WERI-Rb-1 (cell line): Measurements from ENCODE around the gene GP1BB.

Experiments
- DNase-seq: peaks from one replicate; pipeline ENCODE4 v3.0.0-alpha.2; 2020
- H3K27ac ChIP-seq: fragments of 250-450 bp; sonication (Bioruptor Pico); 2 replicates; pipeline ENCODE4 v1.5.1; 2020; ENCODE audit warnings: mild to moderate bottlenecking, moderate library complexity
- H3K27me3 ChIP-seq: fragments of 250-450 bp; sonication (Bioruptor Pico); 2 replicates; pipeline ENCODE4 v1.5.1; 2021; ENCODE audit warnings: mild to moderate bottlenecking, low read depth, moderate library complexity; ENCODE audit not compliant: insufficient read depth, severe bottlenecking
- H3K36me3 ChIP-seq: fragments of 250-450 bp; sonication (Bioruptor Pico); 2 replicates; pipeline ENCODE4 v1.5.1; 2020; ENCODE audit warnings: mild to moderate bottlenecking, moderate library complexity
- H3K4me3 ChIP-seq: 2 replicates; pipeline ENCODE4 v1.5.1; 2011; ENCODE audit warnings: low read depth, mild to moderate bottlenecking, control low read depth, low read length
- H3K9me3 ChIP-seq: fragments of 250-450 bp; sonication (Bioruptor Pico); 2 replicates; pipeline ENCODE4 v1.5.1; 2021; ENCODE audit warnings: mild to moderate bottlenecking, moderate library complexity; ENCODE audit not compliant: severe bottlenecking
- CTCF ChIP-seq: IDR thresholded peaks from 2 replicates; pipeline ENCODE4 v1.5.1; 2011; ENCODE audit warnings: low read depth, mild to moderate bottlenecking, control low read depth, inconsistent platforms, low read length

Gene GP1BB

GRCh38 chr22:19772673-19773469 is 49.5 kb downstream of the GP1BB start:
- H3K27ac ChIP-seq, result no peak overlapping the region

GRCh38 chr22:19773470-19774040 is 50.2 kb downstream of the GP1BB start:
- Histone ChIP-seq H3K27ac (no peak overlapping the region), H3K27me3 (no peaks in the 10 kb centered on the region), H3K4me3 (no peak overlapping the region), H3K9me3 (no peaks in the 10 kb centered on the region), H3K36me3 (peaks cover 5% of the 10 kb centered on the region)
- no peak for DNase-seq
- TF ChIP-seq CTCF, result no peak

More at GRCh38 chr22:19772673-19773469, 49.5 kb downstream of the GP1BB start:
- TF ChIP-seq CTCF, result no peak
- no peaks in the 10 kb centered on the region for H3K9me3 ChIP-seq
- no peak overlapping the region for H3K4me3 ChIP-seq
- DNase-seq, result no peak
- no peaks in the 10 kb centered on the region for H3K27me3 ChIP-seq
- H3K36me3 ChIP-seq, result peaks cover 12% of the 10 kb centered on the region
